Fibroblast of skin of left biceps (primary cell): ENCODE measurements around the gene STC2.
"Not testable (repeated sequence)": the region's sequence is repeated elsewhere in the genome, so short reads cannot be mapped to it uniquely, and the experiment has no call there.

Experiments
- DNase-seq, 2 experiments: peaks; one replicate each; pipeline ENCODE4 v3.0.0-alpha.2; 2013; ENCODE audit warnings: low read depth in 2 of 2

Gene STC2, protein sequence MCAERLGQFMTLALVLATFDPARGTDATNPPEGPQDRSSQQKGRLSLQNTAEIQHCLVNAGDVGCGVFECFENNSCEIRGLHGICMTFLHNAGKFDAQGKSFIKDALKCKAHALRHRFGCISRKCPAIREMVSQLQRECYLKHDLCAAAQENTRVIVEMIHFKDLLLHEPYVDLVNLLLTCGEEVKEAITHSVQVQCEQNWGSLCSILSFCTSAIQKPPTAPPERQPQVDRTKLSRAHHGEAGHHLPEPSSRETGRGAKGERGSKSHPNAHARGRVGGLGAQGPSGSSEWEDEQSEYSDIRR

GRCh38 chr5:173327948-173328843 is at the start of gene STC2:
STC2 (minus strand) TSS chr5:173328414; CDS start chr5:173328193, 221 bp downstream.
- DNase-seq, result peak; percentile 66 to 67

DNA sequence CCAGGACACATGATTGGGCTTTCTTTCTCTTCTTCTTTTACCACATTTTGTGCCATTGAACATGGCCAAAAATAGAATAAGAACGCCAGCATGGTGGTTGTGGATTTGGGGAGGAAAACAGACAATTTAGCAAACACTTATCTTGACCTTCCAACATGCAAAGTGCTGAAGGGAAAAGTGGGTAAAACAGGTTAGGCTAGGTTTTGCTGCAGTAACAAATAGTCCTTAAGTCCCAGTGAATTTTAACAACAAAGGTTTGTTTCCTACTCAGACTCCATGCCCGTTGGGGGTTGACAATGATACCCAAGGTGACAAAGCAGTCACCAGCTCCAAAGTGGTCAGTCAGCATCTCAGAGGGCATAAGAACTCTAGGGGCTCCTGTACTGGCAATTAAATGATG is 43.2 kb upstream of the STC2 start:
- no peak for DNase-seq

GRCh38 chr5:173363406-173363805 is 35.2 kb upstream of the STC2 start:
- not testable (repeated sequence) for DNase-seq

- no peak for DNase-seq
These were observed 27.3 kb upstream of the STC2 start for GRCh38 chr5:173355561-173355960.

- DNase-seq, result no peak
These were observed 26.4 kb upstream of the STC2 start for GRCh38 chr5:173354645-173355044.

- no peak for DNase-seq
These were observed 24.4 kb upstream of the STC2 start for GRCh38 chr5:173352366-173353349.

DNA sequence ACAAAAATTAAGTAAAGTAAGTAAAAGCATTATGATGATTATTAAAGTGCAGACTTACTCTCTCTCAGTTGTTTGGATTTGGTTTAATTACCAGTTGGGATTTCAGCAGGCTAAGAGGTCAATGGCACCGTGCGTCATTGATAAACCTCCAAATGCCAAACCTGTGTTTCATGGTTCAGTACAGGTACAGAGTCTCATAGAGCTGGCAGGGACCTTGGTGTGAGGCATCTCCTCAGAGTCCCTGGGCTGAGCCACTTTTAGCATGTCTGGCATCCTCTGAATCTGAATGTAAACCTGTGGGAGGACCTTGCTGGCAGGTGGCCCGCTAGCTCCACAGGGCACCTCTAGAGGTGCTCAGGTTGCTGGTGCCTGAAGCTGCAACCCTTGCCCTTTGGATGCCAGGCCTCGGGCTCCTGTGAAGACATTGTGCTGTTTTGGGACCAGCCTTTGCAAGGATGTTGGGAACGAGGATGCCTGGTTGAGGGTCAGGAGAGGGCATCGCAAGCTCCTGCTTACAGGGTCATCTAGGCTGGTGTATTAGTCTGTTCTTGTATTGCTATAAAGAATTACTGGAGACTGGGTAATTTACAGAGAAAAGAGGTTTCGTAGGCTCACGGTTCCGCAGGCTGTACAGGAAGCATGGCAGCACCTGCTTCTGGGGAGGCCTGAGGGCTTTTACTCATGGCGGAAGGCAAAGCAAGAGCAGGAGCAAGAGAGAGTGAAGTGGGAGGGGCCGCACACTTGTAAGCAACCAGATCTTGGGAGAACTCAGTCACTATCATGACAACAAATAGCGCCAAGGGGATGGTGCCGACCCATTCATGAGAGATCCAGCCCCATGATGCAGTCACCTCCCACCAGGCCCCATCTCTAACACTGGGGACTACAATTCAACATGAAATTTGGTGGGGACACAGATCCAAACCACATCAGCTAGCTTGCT is 14.9 kb upstream of the STC2 start:
- no peak for DNase-seq

GRCh38 chr5:173341961-173342430 is 13.8 kb upstream of the STC2 start:
- DNase-seq, result no peak

DNA sequence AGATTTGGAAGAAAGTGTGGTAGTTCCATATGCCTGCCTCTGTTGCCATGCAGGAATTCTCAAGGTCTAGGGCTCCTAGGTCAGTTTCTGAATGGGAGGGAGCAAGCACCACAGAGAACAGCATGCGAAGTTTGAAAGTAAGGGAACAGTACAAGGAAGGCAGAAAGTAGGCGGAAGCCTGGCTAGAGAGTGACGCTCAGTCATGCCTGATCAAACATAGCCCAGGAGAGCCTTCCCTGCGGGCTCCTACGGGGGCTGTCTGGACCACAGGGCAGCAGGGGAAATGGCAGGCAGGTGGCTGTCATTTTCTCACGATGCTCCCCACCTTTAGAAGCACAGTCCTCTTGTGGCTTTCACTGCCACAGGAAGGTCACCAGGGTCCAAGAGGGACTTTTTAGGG is 12.8 kb upstream of the STC2 start:
- no peak for DNase-seq

GRCh38 chr5:173340451-173340850 is 12.2 kb upstream of the STC2 start:
- no peak for DNase-seq

GRCh38 chr5:173339286-173339685 is 11.1 kb upstream of the STC2 start:
- DNase-seq, result no peak

- no peak for DNase-seq
These were observed 10.3 kb upstream of the STC2 start for GRCh38 chr5:173338380-173339015.

- DNase-seq, result no peak
These were observed 6.6 kb upstream of the STC2 start for GRCh38 chr5:173334808-173335207.

GRCh38 chr5:173333925-173334661 is 5.9 kb upstream of the STC2 start:
- peak; percentile 56 to 63 for DNase-seq

DNA sequence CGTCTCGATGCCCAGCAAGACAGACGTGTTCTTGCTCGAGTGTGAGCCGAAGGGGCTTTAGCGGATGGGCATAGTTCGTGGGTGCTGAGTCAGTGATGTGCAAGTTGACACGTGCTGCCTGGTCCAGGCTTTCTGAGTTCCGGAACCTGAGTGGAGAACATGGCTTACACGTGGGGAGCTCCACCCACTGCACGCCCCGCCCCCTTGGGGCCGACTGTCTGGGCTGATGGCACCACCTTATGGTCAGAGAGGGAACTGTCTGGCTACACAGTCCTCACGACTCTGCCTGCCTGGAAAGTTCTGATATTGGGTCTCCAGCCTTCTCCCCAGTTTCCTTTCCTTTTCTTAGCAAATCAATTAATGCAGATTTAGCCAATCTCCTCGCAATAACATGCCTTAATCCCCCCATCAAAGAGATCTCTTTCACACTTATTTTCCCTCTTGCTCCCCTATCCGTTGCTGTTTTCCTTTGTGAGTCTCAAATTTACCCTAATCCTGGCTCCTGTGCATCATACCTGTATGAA is 3.8 kb upstream of the STC2 start:
- DNase-seq, result peak; percentile 55 to 59

GRCh38 chr5:173331287-173331686 is 3.1 kb upstream of the STC2 start:
- DNase-seq, result no peak

DNA sequence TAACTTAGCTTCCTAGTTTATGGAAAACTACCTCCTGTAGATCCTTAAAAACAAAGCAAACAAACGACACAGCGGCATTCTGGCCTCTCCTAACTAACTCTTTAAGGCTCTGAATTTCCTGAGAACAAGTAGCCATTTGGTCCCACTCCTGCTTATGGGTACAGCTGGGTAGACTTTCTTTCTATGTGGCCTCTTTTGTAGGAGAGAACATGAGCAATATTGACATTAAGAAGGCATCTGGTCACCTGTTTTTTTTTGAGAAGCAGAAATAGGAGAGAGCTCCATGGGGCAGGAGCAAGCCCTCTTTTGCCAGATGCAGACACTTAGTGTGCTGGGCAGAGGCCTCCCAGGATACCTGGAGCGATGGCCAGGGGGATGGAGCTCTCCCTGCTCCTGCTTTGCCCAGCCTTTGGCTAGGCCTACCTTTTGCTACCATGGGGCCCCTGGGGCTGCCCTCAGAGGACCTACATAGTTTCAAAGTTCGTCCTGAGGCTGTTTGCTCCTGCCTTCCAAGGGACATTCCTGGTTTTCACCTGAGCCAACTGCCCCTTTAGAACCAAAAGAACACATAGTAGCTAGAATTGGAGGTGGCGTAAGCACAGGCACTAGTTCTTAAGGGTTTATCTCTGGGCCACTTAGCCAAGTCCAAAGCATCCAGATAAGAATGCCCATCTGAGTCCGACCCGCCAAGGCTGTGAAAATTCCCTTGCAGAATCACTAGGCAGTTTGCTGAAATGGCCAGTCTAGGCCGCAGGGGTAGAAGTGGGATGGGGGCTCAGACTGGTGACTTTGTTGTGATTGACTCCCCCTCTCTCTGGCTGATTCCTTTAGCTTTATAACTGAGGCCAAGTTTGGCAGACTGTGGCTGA is 2.4 kb upstream of the STC2 start:
- no peak for DNase-seq
